HepG2 (cell line): ENCODE results near the gene SLC1A5. TPM values are rescaled to one million over a fixed set of nuclear protein-coding genes. Genes with fewer than 3 reads are reported as not detected.
A peak's percentile ranks its signal among the peaks of the same experiment; 100 is the strongest.
"Not testable (repeated sequence)": the region's sequence is repeated elsewhere in the genome, so short reads cannot be mapped to it uniquely, and the experiment has no call there.

ENCODE experiments used
- ATAC-seq: fragments of 200-7000 bp; cut with Tn5 transposase; 3 replicates; pipeline ENCODE4 v1.9.1; 2020; ENCODE audit warnings: mild to moderate bottlenecking, moderate library complexity
- BruUV-seq: library from RNA; stranded (reverse); fragments of 400-500 nt; replicated peaks from 2 replicates; lab custom pipeline; 2021; lab: Mats Ljungman, UMichigan
- CTCF ChIA-PET: fragments of 300-600 bp; formaldehyde crosslinking; extraction: SDS; loops from one replicate; lab custom pipeline; 2021; ENCODE audit warnings: low total read pairs, inconsistent platforms, low intra/inter-chr PET ratio; lab: Yijun Ruan, JAX
- POLR2A ChIA-PET: fragments of 350-600 bp; sonication (Branson Sonifier 250); formaldehyde crosslinking; loops from one replicate; lab custom pipeline; 2020; ENCODE audit warnings: antibody characterized with exemption, inconsistent platforms; lab: Yijun Ruan, JAX
- DNase-seq: peaks from one replicate; pipeline ENCODE4 v3.0.0-alpha.2; 2015; ENCODE audit warnings: low spot score
- FAIRE-seq: peaks from 3 replicates; lab custom pipeline; 2011; peaks lifted over from hg19 to GRCh38; lab: Jason Lieb, UNC
- H2AFZ ChIP-seq: one replicate; pipeline ENCODE4 v1.6.1; 2011; ENCODE audit warnings: low read length, inconsistent platforms
- H3K27ac ChIP-seq: fragments of 300-600 bp; 3 replicates; pipeline ENCODE4 v1.8.0; 2011; ENCODE audit warnings: mixed run types, mild to moderate bottlenecking, mixed read lengths, low read length, inconsistent platforms; ENCODE audit not compliant: insufficient read depth; ENCODE audit errors: extremely low read length
- H3K27me3 ChIP-seq, 2 experiments: fragments of 200-600 bp in 1 of 2; 2 replicates in 1 of 2; 3 replicates in 1 of 2; pipeline versions ENCODE4 v1.6.0 to v1.8.0; 2011; ENCODE audit warnings: low read length in 2 of 2, mild to moderate bottlenecking in 2 of 2, moderate library complexity in 2 of 2, inconsistent platforms in 1 of 2; ENCODE audit not compliant: insufficient read depth in 2 of 2, control insufficient read depth in 1 of 2
- H3K36me3 ChIP-seq, 2 experiments: fragments of 200-600 bp in 1 of 2; replicated peaks in 1 of 2; 2 replicates in 1 of 2; 3 replicates in 1 of 2; pipeline versions ENCODE4 v1.5.1 to v1.8.0; 2011; ENCODE audit warnings: low read length in 2 of 2, inconsistent platforms in 1 of 2; ENCODE audit not compliant: insufficient read depth in 2 of 2, control insufficient read depth in 1 of 2
- H3K4me1 ChIP-seq: 2 replicates; pipeline ENCODE4 v1.5.1; 2012; ENCODE audit warnings: low read length, inconsistent platforms; ENCODE audit not compliant: insufficient read depth
- H3K4me2 ChIP-seq: 2 replicates; pipeline ENCODE4 v1.6.0; 2011; ENCODE audit warnings: low read depth, low read length, inconsistent platforms
- H3K4me3 ChIP-seq, 3 experiments: fragments of 200-600 bp in 1 of 3; sonication (generic), shearing (Covaris generic) in 1 of 3; replicated peaks in 1 of 3; 2 replicates each; pipeline ENCODE4 v1.5.1; 2011 to 2016; ENCODE audit warnings: low read length in 3 of 3, inconsistent platforms in 2 of 3, low read depth in 2 of 3, mild to moderate bottlenecking in 2 of 3, control low read depth in 1 of 3, mixed read lengths in 1 of 3; ENCODE audit not compliant: insufficient read depth in 1 of 3
- H3K79me2 ChIP-seq: one replicate; pipeline ENCODE4 v1.6.1; 2011; ENCODE audit warnings: low read length, inconsistent platforms; ENCODE audit not compliant: insufficient read depth
- H3K9ac ChIP-seq: 2 replicates; pipeline ENCODE4 v1.6.0; 2011; ENCODE audit warnings: mild to moderate bottlenecking, low read depth, low read length, inconsistent platforms; ENCODE audit not compliant: insufficient read depth
- H3K9me3 ChIP-seq: 2 replicates; pipeline ENCODE4 v1.5.1; 2012; ENCODE audit warnings: mild to moderate bottlenecking, low read length
- H4K20me1 ChIP-seq: 2 replicates; pipeline ENCODE4 v1.6.0; 2011; ENCODE audit warnings: inconsistent platforms, mild to moderate bottlenecking, low read length, moderate library complexity; ENCODE audit not compliant: insufficient read depth
- CEBPG ChIP-seq: IDR thresholded peaks from 2 replicates; pipeline ENCODE4 v1.6.1; 2016
- SPEN ChIP-seq: sonication (generic); formaldehyde crosslinking; IDR thresholded peaks from 2 replicates; pipeline ENCODE4 v1.5.1; 2020; ENCODE audit warnings: low read depth, mild to moderate bottlenecking, missing genetic modification reagents
- ZBTB7A ChIP-seq: sonication (generic); formaldehyde crosslinking; IDR thresholded peaks from 2 replicates; pipeline ENCODE4 v1.8.0; 2022; ENCODE audit warnings: mild to moderate bottlenecking, missing genetic modification reagents
- ZNF891 ChIP-seq: sonication (generic); formaldehyde crosslinking; IDR thresholded peaks from 2 replicates; pipeline ENCODE4 v1.5.0; 2020; ENCODE audit warnings: mild to moderate bottlenecking, missing genetic modification reagents
- WGBS: methylation state at CpG from one replicate; pipeline ENCODE4 v1.1.6; 2017; ENCODE audit warnings: low lambda C conversion rate; 5-methylcytosine and 5-hydroxymethylcytosine counted together
- in situ Hi-C: cut with HindIII; loops from 2 replicates; pipeline ENCODE4 v1.10.0; 2017; ENCODE audit warnings: low pct_unique_long_range_greater_than_20kb; ENCODE audit not compliant: extremely low pct_ligation_motif_present
- intact Hi-C: fragments of 100-400 bp; cut with micrococcal nuclease; formaldehyde crosslinking; loops from one replicate; pipeline ENCODE4 v1.10.0; 2022; ENCODE audit not compliant: unreplicated experiment
- polyA plus RNA-seq, 8 experiments: library from polyadenylated mRNA; depleted of rRNA in 3 of 8; stranded (reverse) in 7 of 8; unstranded in 1 of 8; fragments of >200 nt; fragmentation: Illumina TruSeq in 4 of 8; extraction: Trizol in 4 of 8; gene quantifications; 2 replicates each; pipeline versions ENCODE4 v1.2.1 to v1.2.3, GENCODE V29; 2011 to 2016; ENCODE audit warnings: low read depth in 4 of 8, missing spikeins in 1 of 8, mixed read lengths in 1 of 8; ENCODE audit not compliant: insufficient read depth in 1 of 8
- total RNA-seq, 5 experiments: library from RNA; depleted of rRNA; stranded (reverse); fragments of >200 nt; fragmentation: Illumina TruSeq; extraction: Trizol; gene quantifications; 2 replicates each; pipeline ENCODE4 v1.2.3, GENCODE V29; 2016; ENCODE audit warnings: low read depth in 1 of 5
- TF ChIP-seq, protein P1 (sequence below): sonication (generic); formaldehyde crosslinking; IDR thresholded peaks from 2 replicates; pipeline ENCODE4 v1.4.0; 2020; ENCODE audit warnings: mild to moderate bottlenecking, missing genetic modification reagents

SLC1A5 gene
- total and polyA plus RNA-seq, 2 of the 13 experiments (the other 11 are each of a cell fraction or from before 2014, with no cell fraction given) = 120 to 159 TPM

DNA sequence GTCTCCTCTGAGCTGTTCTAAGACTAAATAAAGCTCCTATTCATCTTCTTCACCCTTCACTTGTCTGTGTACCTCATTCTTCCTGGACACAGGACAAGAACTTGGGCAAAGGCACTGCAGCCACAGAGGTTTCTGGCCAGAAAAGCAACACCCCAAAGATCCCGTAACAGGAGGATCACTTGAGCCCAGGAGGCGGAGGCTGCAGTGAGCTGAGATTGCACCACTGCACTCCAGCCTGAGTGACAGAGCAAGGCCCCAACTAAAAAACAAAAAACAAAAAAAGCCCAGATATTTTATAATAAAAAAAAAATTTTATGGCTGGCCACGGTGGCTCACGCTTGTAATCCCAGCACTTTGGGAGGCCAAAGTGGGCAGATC is 34.0 kb upstream of the SLC1A5 start:
- whole genome bisulfite sequencing = 6% methylated on average over 4 of the region's 4 CpGs
- POLR2A ChIA-PET = interaction anchor here (0.6 to 4.0 kb wide), 14 partner anchors 8 to 197 kb away, joined by 3 to 66 read pairs (median 4); partner anchors contain the start of genes NPAS1 and SLC1A5
- not testable (repeated sequence) for H3K79me2 ChIP-seq, H3K9me3 ChIP-seq, FAIRE-seq, DNase-seq, H3K27me3 ChIP-seq
- H2AFZ ChIP-seq = peak overlapping the region; percentile 84
- peak; percentile 16 for ATAC-seq
- BruUV-seq = TSS peak; percentile 70
- peak overlapping the region; percentile 52 to 72 (median 55); a peak in 5 of 6 replicates for H3K4me3 ChIP-seq
- peak overlapping the region; percentile 95 for H3K4me2 ChIP-seq
- TF ChIP-seq CEBPG (CRISPR knock-in tag) (peak; percentile 58), ZNF891 (CRISPR knock-in tag) (0 out of 2 replicates have a peak, but pooled peaks have one; percentile 1), ZBTB7A (0 out of 2 replicates have a peak, but pooled peaks have one; percentile 0), SPEN (CRISPR knock-in tag) (0 out of 2 replicates have a peak, but pooled peaks have one; percentile 8)
- TF ChIP-seq, protein P1, sequence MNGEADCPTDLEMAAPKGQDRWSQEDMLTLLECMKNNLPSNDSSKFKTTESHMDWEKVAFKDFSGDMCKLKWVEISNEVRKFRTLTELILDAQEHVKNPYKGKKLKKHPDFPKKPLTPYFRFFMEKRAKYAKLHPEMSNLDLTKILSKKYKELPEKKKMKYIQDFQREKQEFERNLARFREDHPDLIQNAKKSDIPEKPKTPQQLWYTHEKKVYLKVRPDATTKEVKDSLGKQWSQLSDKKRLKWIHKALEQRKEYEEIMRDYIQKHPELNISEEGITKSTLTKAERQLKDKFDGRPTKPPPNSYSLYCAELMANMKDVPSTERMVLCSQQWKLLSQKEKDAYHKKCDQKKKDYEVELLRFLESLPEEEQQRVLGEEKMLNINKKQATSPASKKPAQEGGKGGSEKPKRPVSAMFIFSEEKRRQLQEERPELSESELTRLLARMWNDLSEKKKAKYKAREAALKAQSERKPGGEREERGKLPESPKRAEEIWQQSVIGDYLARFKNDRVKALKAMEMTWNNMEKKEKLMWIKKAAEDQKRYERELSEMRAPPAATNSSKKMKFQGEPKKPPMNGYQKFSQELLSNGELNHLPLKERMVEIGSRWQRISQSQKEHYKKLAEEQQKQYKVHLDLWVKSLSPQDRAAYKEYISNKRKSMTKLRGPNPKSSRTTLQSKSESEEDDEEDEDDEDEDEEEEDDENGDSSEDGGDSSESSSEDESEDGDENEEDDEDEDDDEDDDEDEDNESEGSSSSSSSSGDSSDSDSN (CRISPR knock-in tag) = 0 out of 2 replicates have a peak, but pooled peaks have one; percentile 7
- TF ChIP-seq, all 625 proteins: peak for 5; not testable (repeated sequence) for 620
- H4K20me1 ChIP-seq, in situ Hi-C loops, CTCF ChIA-PET, H3K36me3 ChIP-seq, intact Hi-C loops: not testable (repeated sequence)
- H3K27ac ChIP-seq = peak overlapping the region; percentile 48
- peaks cover 43% of the 10 kb centered on the region for H3K4me1 ChIP-seq
- H3K9ac ChIP-seq = peak overlapping the region; percentile 68
